Smooth muscle cell (in vitro differentiated cells): Measurements from ENCODE around the gene PSAPL1. TPM values are rescaled to one million over a fixed set of nuclear protein-coding genes. Genes with fewer than 3 reads are reported as not detected.

Experiments used
- DNase-seq: peaks from one replicate; lab custom pipeline; 2025; ENCODE audit not compliant: unreplicated experiment; lab: John Stamatoyannopoulos, UW
- H2AFZ ChIP-seq: fragments of 200-600 bp; sonication (generic); 2 replicates; pipeline ENCODE4 v1.6.0; 2016; ENCODE audit warnings: antibody characterized with exemption, low read depth, mild to moderate bottlenecking
- H3F3A ChIP-seq: fragments of 200-600 bp; sonication (generic); 2 replicates; pipeline ENCODE4 v1.6.0; 2017; ENCODE audit warnings: antibody characterized with exemption, low read depth
- H3K27ac ChIP-seq: fragments of 200-600 bp; sonication (generic); 2 replicates; pipeline ENCODE4 v1.5.1; 2016; ENCODE audit warnings: low read depth, mild to moderate bottlenecking
- H3K27me3 ChIP-seq: fragments of 200-600 bp; sonication (generic); 2 replicates; pipeline ENCODE4 v1.6.1; 2016; ENCODE audit warnings: low read depth, mild to moderate bottlenecking
- H3K36me3 ChIP-seq: fragments of 200-600 bp; sonication (generic); 2 replicates; pipeline ENCODE4 v1.5.1; 2016; ENCODE audit warnings: low read depth
- H3K4me1 ChIP-seq: fragments of 200-600 bp; sonication (generic); 2 replicates; pipeline ENCODE4 v1.5.1; 2016; ENCODE audit warnings: low read depth
- H3K4me2 ChIP-seq: fragments of 200-600 bp; sonication (generic); 2 replicates; pipeline ENCODE4 v1.6.0; 2016; ENCODE audit warnings: mild to moderate bottlenecking
- H3K4me3 ChIP-seq: fragments of 200-600 bp; sonication (generic); 2 replicates; pipeline ENCODE4 v1.5.1; 2016; ENCODE audit warnings: mild to moderate bottlenecking
- H3K79me2 ChIP-seq: fragments of 200-600 bp; sonication (generic); 2 replicates; pipeline ENCODE4 v1.6.0; 2016; ENCODE audit warnings: low read depth, mild to moderate bottlenecking
- H3K9ac ChIP-seq: fragments of 200-600 bp; sonication (generic); 2 replicates; pipeline ENCODE4 v1.6.0; 2016; ENCODE audit warnings: low read depth
- H3K9me3 ChIP-seq: fragments of 200-600 bp; sonication (generic); replicated peaks from 2 replicates; pipeline ENCODE4 v1.5.1; 2016; ENCODE audit warnings: low read depth
- H4K20me1 ChIP-seq: fragments of 200-600 bp; sonication (generic); 2 replicates; pipeline ENCODE4 v1.6.0; 2016; ENCODE audit warnings: low read depth
- WGBS: methylation state at CpG from one replicate; pipeline ENCODE4 v1.1.7; 2016; ENCODE audit warnings: low lambda C conversion rate; 5-methylcytosine and 5-hydroxymethylcytosine counted together
- polyA plus RNA-seq: library from polyadenylated mRNA; unstranded; fragments of >200 nt; fragmentation: Nextera tagmentation; extraction: Ambion mirVana; gene quantifications from 2 replicates; pipeline ENCODE4 v1.2.1, GENCODE V29; 2016
- total RNA-seq: library from RNA; depleted of rRNA; stranded (reverse); fragments of >200 nt; gene quantifications from 2 replicates; pipeline ENCODE4 v1.2.3, GENCODE V29; 2014
- TF ChIP-seq, protein P1 (sequence below): fragments of 200-600 bp; sonication (generic); IDR thresholded peaks from 2 replicates; pipeline ENCODE4 v1.5.1; 2017; ENCODE audit warnings: borderline replicate concordance, mild to moderate bottlenecking, antibody characterized with exemption; ENCODE audit not compliant: insufficient read depth, poor library complexity, severe bottlenecking

Gene PSAPL1
- total and polyA plus RNA-seq, 2 experiments from 2014 or later = not detected

DNA sequence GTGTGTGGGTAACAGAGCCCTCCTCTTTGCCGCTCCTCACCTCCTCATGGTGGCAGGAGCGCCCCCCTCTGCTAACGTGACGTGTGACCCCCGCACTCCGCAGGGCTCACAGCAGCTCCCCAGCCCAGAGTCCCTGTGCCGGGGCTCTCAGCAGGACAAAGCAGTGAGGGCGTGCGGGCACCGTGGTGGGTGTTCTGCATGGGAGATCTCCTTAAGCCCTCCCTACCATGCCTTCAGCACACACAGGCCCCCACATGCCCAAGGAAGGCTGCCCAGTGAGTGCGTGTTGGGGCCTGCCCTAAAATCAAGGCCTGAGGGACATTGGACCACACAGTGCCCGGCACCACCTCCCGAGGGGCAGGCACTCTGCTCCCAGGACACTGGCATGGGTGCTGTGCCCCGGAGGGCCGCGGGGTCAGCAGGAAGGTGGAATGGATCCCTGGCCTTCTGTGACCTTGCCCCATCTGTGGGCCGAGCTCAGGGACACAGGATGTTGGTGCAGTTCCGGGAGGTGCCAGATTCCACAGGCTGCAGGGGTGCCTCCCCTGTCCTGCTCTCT, 10.1 kb downstream of the PSAPL1 start:
- Histone ChIP-seq H3K4me1 (peaks cover 10% of the 10 kb centered on the region), H2AFZ (no peak overlapping the region), H3K4me2 (no peak overlapping the region), H3K4me3 (no peak overlapping the region), H3K27me3 (no peaks in the 10 kb centered on the region), H3K9me3 (no peaks in the 10 kb centered on the region), H3K27ac (no peak overlapping the region), H3K9ac (no peak overlapping the region), H3F3A (no peaks in the 10 kb centered on the region), H3K36me3 (no peaks in the 10 kb centered on the region), H3K79me2 (no peaks in the 10 kb centered on the region), H4K20me1 (no peaks in the 10 kb centered on the region)
- DNase-seq = no peak
- TF ChIP-seq, protein P1, sequence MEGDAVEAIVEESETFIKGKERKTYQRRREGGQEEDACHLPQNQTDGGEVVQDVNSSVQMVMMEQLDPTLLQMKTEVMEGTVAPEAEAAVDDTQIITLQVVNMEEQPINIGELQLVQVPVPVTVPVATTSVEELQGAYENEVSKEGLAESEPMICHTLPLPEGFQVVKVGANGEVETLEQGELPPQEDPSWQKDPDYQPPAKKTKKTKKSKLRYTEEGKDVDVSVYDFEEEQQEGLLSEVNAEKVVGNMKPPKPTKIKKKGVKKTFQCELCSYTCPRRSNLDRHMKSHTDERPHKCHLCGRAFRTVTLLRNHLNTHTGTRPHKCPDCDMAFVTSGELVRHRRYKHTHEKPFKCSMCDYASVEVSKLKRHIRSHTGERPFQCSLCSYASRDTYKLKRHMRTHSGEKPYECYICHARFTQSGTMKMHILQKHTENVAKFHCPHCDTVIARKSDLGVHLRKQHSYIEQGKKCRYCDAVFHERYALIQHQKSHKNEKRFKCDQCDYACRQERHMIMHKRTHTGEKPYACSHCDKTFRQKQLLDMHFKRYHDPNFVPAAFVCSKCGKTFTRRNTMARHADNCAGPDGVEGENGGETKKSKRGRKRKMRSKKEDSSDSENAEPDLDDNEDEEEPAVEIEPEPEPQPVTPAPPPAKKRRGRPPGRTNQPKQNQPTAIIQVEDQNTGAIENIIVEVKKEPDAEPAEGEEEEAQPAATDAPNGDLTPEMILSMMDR = no peak
- WGBS = 88% methylated on average over 18 of the region's 18 CpGs

DNA sequence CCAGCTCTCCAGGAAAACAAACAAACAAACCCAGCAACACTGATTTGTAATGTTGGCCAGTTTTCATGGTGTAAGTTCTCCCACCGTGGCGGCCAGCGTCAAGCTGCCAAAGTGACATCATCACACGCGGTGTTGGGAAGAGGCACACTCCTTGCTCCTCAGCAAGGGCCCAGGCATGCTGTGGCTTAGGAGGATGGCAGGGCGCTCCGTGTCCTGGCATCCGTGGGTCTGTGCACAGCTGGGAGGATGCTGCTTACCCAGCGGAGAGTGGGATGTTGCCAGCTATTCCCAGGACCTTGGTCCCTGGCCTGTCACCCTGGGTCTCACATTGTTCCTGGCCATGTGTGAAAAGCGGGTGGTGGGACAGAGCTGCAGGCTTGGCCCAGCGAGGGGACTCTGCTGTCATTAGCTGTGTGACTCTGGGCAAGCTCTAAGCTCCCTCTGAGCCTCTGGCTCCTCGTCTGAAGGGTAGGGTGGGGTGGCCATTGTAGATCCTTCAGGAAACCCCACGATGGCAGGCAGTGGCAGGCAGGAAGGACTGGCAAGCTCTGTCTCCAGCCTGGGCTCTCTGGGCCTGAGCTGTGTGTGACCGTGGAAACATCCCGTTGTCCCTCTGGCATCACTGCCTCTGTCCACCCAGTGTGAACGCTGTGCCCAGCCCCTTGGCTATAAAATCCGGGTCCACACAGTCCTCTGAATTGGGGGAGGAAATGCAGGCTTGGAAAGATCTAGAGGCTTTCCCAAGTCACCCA, 10.8 kb downstream of the PSAPL1 start:
- H4K20me1 ChIP-seq = no peaks in the 10 kb centered on the region
- no peak overlapping the region for H3K9ac ChIP-seq
- no peaks in the 10 kb centered on the region for H3K27me3 ChIP-seq
- no peak overlapping the region for H3K27ac ChIP-seq
- no peaks in the 10 kb centered on the region for H3F3A ChIP-seq
- TF ChIP-seq, protein P1 = no peak
- DNase-seq = no peak
- no peak overlapping the region for H2AFZ ChIP-seq
- no peaks in the 10 kb centered on the region for H3K9me3 ChIP-seq
- H3K4me3 ChIP-seq = no peak overlapping the region
- 89% methylated on average over 17 of the region's 17 CpGs for WGBS
- H3K4me1 ChIP-seq = peaks cover 10% of the 10 kb centered on the region
- no peak overlapping the region for H3K4me2 ChIP-seq
- no peaks in the 10 kb centered on the region for H3K79me2 ChIP-seq
- no peaks in the 10 kb centered on the region for H3K36me3 ChIP-seq

GRCh38 chr4:7423391-7423790, 11.3 kb downstream of the PSAPL1 start:
- no peak for DNase-seq

More at GRCh38 chr4:7423391-7423790, 11.3 kb downstream of the PSAPL1 start:
- H3K9me3 ChIP-seq = no peaks in the 10 kb centered on the region
- H4K20me1 ChIP-seq = no peaks in the 10 kb centered on the region
- TF ChIP-seq, protein P1 = no peak
- H3F3A ChIP-seq = no peaks in the 10 kb centered on the region
- no peak overlapping the region for H3K9ac ChIP-seq
- H3K27ac ChIP-seq = no peak overlapping the region
- 92% methylated on average over 5 of the region's 5 CpGs for WGBS
- H2AFZ ChIP-seq = no peak overlapping the region
- H3K27me3 ChIP-seq = no peaks in the 10 kb centered on the region
- H3K36me3 ChIP-seq = no peaks in the 10 kb centered on the region
- H3K79me2 ChIP-seq = no peaks in the 10 kb centered on the region
- no peak overlapping the region for H3K4me2 ChIP-seq
- H3K4me1 ChIP-seq = peaks cover 6% of the 10 kb centered on the region
- no peak overlapping the region for H3K4me3 ChIP-seq
